ENCODE data around the gene PRMT3. TPM values are rescaled to one million over a fixed set of nuclear protein-coding genes. Genes with fewer than 3 reads are reported as not detected.

Gene PRMT3
- total and polyA plus RNA-seq, 7 donors = 6.3 to 23.2 (median 17.2) TPM

DNA sequence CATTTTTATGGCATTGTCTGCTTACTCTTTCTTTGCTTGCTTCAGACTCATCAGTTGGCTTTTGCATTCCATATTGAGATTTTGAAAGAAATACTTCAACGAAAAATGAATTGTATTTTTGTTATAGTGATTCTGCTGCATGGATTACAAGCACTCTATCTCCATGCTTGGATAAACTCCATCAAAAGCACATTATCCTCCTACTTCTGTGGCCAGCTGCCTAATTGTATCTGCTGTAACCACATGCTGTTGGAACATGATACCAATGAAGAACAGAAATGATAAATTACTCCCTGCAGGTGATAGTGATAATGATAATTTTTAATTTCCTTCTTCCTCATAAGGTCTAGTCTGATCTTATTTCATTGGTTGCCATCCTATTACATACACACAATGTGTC, 100.8 kb downstream of the PRMT3 start:
- Histone ChIP-seq H3K9me3 (no peaks in the 10 kb centered on the region), H3K36me3 (ENCODE audit: insufficient read depth in 1 of 2, low read depth in 1 of 2) (no peaks in the 10 kb centered on the region), H3K4me3 (no peak overlapping the region), H3K27ac (no peak overlapping the region), H3K27me3 (ENCODE audit: insufficient read depth in 3 of 3, low read length in 2 of 3) (no peaks in the 10 kb centered on the region), H3K4me1 (no peaks in the 10 kb centered on the region)
- intact Hi-C loops (cut with DNase I) = no loop called here
- ATAC-seq = no peak
- no peak for DNase-seq
- WGBS, 3 donors = 60 to 76% (median 66%) methylated on average over 1 of the region's 1 CpG
- TF ChIP-seq, protein P1, sequence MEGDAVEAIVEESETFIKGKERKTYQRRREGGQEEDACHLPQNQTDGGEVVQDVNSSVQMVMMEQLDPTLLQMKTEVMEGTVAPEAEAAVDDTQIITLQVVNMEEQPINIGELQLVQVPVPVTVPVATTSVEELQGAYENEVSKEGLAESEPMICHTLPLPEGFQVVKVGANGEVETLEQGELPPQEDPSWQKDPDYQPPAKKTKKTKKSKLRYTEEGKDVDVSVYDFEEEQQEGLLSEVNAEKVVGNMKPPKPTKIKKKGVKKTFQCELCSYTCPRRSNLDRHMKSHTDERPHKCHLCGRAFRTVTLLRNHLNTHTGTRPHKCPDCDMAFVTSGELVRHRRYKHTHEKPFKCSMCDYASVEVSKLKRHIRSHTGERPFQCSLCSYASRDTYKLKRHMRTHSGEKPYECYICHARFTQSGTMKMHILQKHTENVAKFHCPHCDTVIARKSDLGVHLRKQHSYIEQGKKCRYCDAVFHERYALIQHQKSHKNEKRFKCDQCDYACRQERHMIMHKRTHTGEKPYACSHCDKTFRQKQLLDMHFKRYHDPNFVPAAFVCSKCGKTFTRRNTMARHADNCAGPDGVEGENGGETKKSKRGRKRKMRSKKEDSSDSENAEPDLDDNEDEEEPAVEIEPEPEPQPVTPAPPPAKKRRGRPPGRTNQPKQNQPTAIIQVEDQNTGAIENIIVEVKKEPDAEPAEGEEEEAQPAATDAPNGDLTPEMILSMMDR (IDR thresholded peaks at IDR 0.05) = no peak

DNA sequence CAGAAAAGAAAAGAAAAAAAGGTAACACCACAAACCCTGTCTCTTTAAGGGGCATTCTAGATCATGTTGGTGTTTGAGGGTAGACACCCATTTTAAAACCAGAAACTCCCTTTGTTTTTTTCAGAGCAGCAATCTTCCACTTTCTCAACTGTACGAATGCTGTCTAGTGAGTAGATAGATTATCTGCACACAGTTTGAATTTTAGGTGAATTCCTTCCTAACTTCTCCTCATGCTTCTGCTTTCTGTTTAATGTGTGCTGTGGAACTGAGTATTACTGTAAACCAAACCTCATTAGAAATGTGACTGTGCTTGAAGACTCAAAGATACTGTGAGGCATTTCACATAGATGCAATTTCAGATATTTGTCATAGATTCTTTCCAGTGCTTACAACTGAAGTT, 102.4 kb downstream of the PRMT3 start:
- TF ChIP-seq, protein P1 (IDR thresholded peaks at IDR 0.05) = no peak
- intact Hi-C loops (cut with DNase I) = no loop called here
- no peak for DNase-seq
- Histone ChIP-seq H3K4me1 (no peaks in the 10 kb centered on the region), H3K27me3 (ENCODE audit: insufficient read depth in 3 of 3, low read length in 2 of 3) (no peaks in the 10 kb centered on the region), H3K9me3 (no peaks in the 10 kb centered on the region), H3K27ac (no peak overlapping the region), H3K4me3 (no peak overlapping the region), H3K36me3 (ENCODE audit: insufficient read depth in 1 of 2, low read depth in 1 of 2) (peaks cover 0 to 15% of the 10 kb centered on the region in 2 donors)
- ATAC-seq = no peak
- WGBS, 3 donors = 87 to 94% (median 91%) methylated on average over 1 of the region's 1 CpG

DNA sequence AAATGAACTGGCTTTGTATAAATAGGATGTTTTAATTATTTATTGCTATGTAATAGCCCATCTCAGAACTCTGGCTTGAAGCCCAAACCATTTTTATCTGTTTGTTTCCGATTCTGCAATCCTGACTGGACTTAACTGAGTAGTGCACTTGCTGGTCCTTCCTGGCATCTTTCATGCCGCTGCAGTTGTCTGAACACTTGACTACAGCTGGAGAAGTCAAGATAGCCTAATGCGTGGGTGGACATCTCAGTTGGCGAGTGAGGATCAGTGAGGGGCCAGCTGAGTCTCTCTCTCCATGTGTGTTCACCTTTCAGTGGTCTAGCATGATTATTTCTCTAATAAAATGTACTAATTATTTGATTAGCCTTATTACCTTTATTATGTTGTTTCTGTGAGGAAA, 105.8 kb downstream of the PRMT3 start:
- Histone ChIP-seq H3K36me3 (ENCODE audit: insufficient read depth in 1 of 2, low read depth in 1 of 2) (peaks cover 0 to 41% of the 10 kb centered on the region in 2 donors), H3K27me3 (ENCODE audit: insufficient read depth in 3 of 3, low read length in 2 of 3) (no peaks in the 10 kb centered on the region), H3K9me3 (no peaks in the 10 kb centered on the region), H3K4me3 (no peak overlapping the region), H3K4me1 (no peaks in the 10 kb centered on the region), H3K27ac (no peak overlapping the region)
- TF ChIP-seq, protein P1 (IDR thresholded peaks at IDR 0.05) = no peak
- DNase-seq = no peak
- 80 to 89% (median 84%) methylated on average over 4 of the region's 4 CpGs for WGBS, 3 donors
- no peak for ATAC-seq
- intact Hi-C loops (cut with DNase I) = no loop called here

DNA sequence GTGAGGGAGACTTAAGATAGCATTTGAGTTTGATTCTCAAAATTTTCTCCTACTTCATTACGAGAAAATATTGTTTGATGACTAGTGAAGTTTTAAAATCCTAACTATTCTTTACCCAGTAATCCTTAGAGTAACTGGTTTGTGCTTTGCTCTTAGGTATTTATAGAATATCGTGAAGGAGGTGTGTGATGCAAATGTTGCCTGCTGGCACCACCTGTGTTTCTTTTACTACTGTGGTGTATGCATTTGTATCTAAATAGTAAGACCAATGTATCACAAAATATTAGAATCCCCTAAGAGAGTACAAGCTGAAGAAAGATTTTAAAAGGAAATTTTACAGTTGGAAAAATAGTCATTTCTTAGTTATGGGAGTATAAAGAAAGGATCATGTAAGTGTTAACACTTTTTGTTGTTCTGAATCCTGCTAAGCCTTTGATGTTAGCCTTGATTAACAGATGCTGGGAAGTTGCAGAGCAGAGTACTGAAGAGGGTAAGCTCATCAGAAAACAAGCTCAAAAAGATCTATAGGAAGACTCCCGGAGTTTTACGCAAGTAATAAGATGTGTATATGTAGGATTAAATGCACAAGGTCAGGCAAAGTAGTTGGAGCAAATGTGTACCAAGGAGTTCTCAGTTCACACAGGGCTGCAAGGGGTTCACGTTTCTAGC, 109.7 kb downstream of the PRMT3 start:
- Histone ChIP-seq H3K27ac (no peak overlapping the region), H3K9me3 (no peaks in the 10 kb centered on the region), H3K27me3 (ENCODE audit: insufficient read depth in 3 of 3, low read length in 2 of 3) (no peaks in the 10 kb centered on the region), H3K36me3 (ENCODE audit: insufficient read depth in 1 of 2, low read depth in 1 of 2) (peaks cover 0 to 48% of the 10 kb centered on the region in 2 donors), H3K4me3 (no peak overlapping the region), H3K4me1 (no peaks in the 10 kb centered on the region)
- intact Hi-C loops (cut with DNase I) = no loop called here
- DNase-seq = no peak
- ATAC-seq = no peak
- TF ChIP-seq, protein P1 (IDR thresholded peaks at IDR 0.05) = no peak
- 78 to 84% (median 81%) methylated on average over 5 of the region's 5 CpGs for WGBS, 3 donors

DNA sequence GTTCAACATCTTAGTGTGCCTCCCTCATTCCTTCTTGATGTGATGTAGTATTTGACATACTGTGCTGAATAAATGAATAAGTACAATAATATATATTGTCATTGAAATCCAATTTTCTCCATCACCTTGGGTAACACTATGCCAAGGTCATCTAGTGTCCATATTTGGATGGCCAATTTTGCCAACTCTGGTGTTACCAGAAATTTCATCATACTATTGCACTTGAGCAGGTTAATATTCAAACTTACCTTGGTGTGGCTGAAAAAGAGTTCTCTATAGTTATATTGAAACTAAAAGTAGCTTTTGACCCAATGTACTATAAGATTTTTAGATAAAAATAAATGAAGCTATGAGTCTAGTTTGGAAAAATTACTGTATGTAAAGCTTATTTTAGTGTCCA, 113.7 kb downstream of the PRMT3 start:
- Histone ChIP-seq H3K9me3 (no peaks in the 10 kb centered on the region), H3K4me3 (no peak overlapping the region), H3K4me1 (no peaks in the 10 kb centered on the region), H3K27ac (no peak overlapping the region), H3K27me3 (ENCODE audit: insufficient read depth in 3 of 3, low read length in 2 of 3) (no peaks in the 10 kb centered on the region), H3K36me3 (ENCODE audit: insufficient read depth in 1 of 2, low read depth in 1 of 2) (peaks cover 0 to 26% of the 10 kb centered on the region in 2 donors)
- ATAC-seq = no peak
- intact Hi-C loops (cut with DNase I) = no loop called here
- DNase-seq = no peak
- TF ChIP-seq, protein P1 (IDR thresholded peaks at IDR 0.05) = no peak
